Measurements from ENCODE around the gene NEGR1.

DNA sequence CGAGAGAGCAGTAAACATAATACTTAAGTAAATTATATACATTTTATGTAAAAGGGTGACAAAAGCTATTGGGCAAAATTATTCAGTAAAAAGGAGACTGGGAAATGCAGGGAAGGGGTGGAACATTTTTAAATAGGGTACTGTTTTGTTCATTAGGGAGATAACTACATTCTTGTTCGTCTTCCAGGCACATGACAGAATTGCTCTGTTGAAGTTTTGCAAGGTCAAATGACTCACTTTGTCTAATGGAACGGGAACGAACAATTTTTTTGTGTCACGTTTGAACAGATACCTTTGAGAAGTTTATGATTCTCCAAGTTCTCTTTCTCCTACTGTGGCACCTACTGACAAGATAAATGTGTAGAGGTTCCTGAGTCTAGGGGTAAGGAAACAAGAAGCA lies 819.2 kb downstream of the NEGR1 start:
- TF ChIP-seq EZH2 (IDR thresholded peaks at IDR 0.05; ENCODE audit: low read depth, unreplicated experiment) (no peak), POLR2AphosphoS5 (IDR thresholded peaks at IDR 0.05; ENCODE audit: low read depth) (no peak), EZH2phosphoT487 (IDR thresholded peaks at IDR 0.05; ENCODE audit: unreplicated experiment) (no peak)
- TF ChIP-seq, protein P1, sequence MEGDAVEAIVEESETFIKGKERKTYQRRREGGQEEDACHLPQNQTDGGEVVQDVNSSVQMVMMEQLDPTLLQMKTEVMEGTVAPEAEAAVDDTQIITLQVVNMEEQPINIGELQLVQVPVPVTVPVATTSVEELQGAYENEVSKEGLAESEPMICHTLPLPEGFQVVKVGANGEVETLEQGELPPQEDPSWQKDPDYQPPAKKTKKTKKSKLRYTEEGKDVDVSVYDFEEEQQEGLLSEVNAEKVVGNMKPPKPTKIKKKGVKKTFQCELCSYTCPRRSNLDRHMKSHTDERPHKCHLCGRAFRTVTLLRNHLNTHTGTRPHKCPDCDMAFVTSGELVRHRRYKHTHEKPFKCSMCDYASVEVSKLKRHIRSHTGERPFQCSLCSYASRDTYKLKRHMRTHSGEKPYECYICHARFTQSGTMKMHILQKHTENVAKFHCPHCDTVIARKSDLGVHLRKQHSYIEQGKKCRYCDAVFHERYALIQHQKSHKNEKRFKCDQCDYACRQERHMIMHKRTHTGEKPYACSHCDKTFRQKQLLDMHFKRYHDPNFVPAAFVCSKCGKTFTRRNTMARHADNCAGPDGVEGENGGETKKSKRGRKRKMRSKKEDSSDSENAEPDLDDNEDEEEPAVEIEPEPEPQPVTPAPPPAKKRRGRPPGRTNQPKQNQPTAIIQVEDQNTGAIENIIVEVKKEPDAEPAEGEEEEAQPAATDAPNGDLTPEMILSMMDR (conservative IDR thresholded peaks at IDR 0.05; ENCODE audit: low read depth in 2 of 2), result no peak

All from GM23338 (cell line).